Measurements from ENCODE around the gene GOLGA3. TPM values are rescaled to one million over a fixed set of nuclear protein-coding genes. Genes with fewer than 3 reads are reported as not detected.
"Not testable (repeated sequence)": the region's sequence is repeated elsewhere in the genome, so short reads cannot be mapped to it uniquely, and the experiment has no call there.

Gene GOLGA3
- total and polyA plus RNA-seq, 2 donors = 19.5 to 34.2 TPM

- WGBS = 72% methylated on average over 18 of the region's 18 CpGs
- H3K36me3 ChIP-seq (ENCODE audit: control insufficient read depth in 2 of 2, insufficient read depth in 2 of 2, low read length in 1 of 2) = peaks cover 81 to 86% of the 10 kb centered on the region in 2 donors
- peak in 4 of 9 donors; percentile 4 to 57 (median 26) for DNase-seq (ENCODE audit: low read depth in 6 of 9, low spot score in 9 of 9)
These were observed 21.8 kb downstream of the GOLGA3 start for GRCh38 chr12:132806857-132807256.

DNA sequence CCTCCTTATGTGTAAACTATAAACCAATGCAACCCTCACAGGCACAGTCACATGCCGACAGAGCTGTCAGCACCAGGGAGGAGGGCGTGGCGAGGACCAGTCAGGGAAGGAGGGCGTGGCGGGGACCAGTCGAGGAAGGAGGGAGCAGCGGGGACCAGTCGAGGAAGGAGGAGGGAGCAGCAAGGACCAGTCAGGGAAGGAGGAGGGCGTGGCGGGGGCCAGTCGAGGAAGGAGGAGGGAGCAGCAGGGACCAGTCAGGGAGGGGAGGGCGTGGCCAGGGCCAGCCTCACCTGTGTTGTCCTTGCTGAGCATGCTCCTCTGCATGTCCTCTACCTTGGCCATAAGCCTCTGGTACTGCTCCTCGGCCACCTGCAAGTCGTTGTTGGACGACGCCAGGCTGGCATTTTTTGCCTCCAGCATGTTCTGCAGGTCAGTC, 24.2 kb downstream of the GOLGA3 start:
- Histone ChIP-seq H3K4me3 (ENCODE audit: low read length in 2 of 2) (no peak overlapping the region), H3K27ac (ENCODE audit: low read depth in 1 of 2, low read length in 1 of 2) (no peak overlapping the region), H3K27me3 (ENCODE audit: control insufficient read depth in 2 of 2, insufficient read depth in 1 of 2, low read length in 1 of 2) (no peaks in the 10 kb centered on the region), H3K4me1 (ENCODE audit: control insufficient read depth in 2 of 2, insufficient read depth in 2 of 2, low read length in 2 of 2) (peaks cover 3 to 6% of the 10 kb centered on the region in 2 donors), H3K9me3 (ENCODE audit: control insufficient read depth in 2 of 2, insufficient read depth in 1 of 2, low read length in 1 of 2) (peaks cover 0 to 2% of the 10 kb centered on the region in 2 donors), H3K36me3 (ENCODE audit: control insufficient read depth in 2 of 2, insufficient read depth in 2 of 2, low read length in 1 of 2) (peaks cover 83 to 86% of the 10 kb centered on the region in 2 donors)
- DNase-seq (ENCODE audit: low read depth in 6 of 9, low spot score in 9 of 9) = no peak
- 88% methylated on average over 16 of the region's 16 CpGs for WGBS

More at GRCh38 chr12:132806857-132807256, 21.8 kb downstream of the GOLGA3 start:
- Histone ChIP-seq H3K27me3 (ENCODE audit: control insufficient read depth in 2 of 2, insufficient read depth in 1 of 2, low read length in 1 of 2) (no peaks in the 10 kb centered on the region), H3K4me3 (ENCODE audit: low read length in 2 of 2) (no peak overlapping the region), H3K9me3 (ENCODE audit: control insufficient read depth in 2 of 2, insufficient read depth in 1 of 2, low read length in 1 of 2) (peaks cover 2 to 12% of the 10 kb centered on the region in 2 donors), H3K27ac (ENCODE audit: low read depth in 1 of 2, low read length in 1 of 2) (no peak overlapping the region), H3K4me1 (ENCODE audit: control insufficient read depth in 2 of 2, insufficient read depth in 2 of 2, low read length in 2 of 2) (peaks cover 3 to 6% of the 10 kb centered on the region in 2 donors)

- Histone ChIP-seq H3K36me3 (ENCODE audit: control insufficient read depth in 2 of 2, insufficient read depth in 2 of 2, low read length in 1 of 2) (peaks cover 89 to 91% of the 10 kb centered on the region in 2 donors), H3K4me1 (ENCODE audit: control insufficient read depth in 2 of 2, insufficient read depth in 2 of 2, low read length in 2 of 2) (peaks cover 3 to 6% of the 10 kb centered on the region in 2 donors), H3K4me3 (ENCODE audit: low read length in 2 of 2) (no peak overlapping the region), H3K27me3 (ENCODE audit: control insufficient read depth in 2 of 2, insufficient read depth in 1 of 2, low read length in 1 of 2) (no peaks in the 10 kb centered on the region), H3K27ac (ENCODE audit: low read depth in 1 of 2, low read length in 1 of 2) (no peak overlapping the region), H3K9me3 (ENCODE audit: control insufficient read depth in 2 of 2, insufficient read depth in 1 of 2, low read length in 1 of 2) (peaks cover 0 to 2% of the 10 kb centered on the region in 2 donors)
- 93% methylated on average over 15 of the region's 15 CpGs for WGBS
- no peak for DNase-seq (ENCODE audit: low read depth in 6 of 9, low spot score in 9 of 9)
These were observed 24.8 kb downstream of the GOLGA3 start for GRCh38 chr12:132803888-132804287.

- no peak overlapping the region for H3K27ac ChIP-seq (ENCODE audit: low read depth in 1 of 2, low read length in 1 of 2)
These were observed 25.5 kb downstream of the GOLGA3 start for GRCh38 chr12:132803125-132803524.

GRCh38 chr12:132801741-132802140, 26.9 kb downstream of the GOLGA3 start:
- Histone ChIP-seq H3K27ac (ENCODE audit: low read depth in 1 of 2, low read length in 1 of 2) (no peak overlapping the region), H3K4me3 (ENCODE audit: low read length in 2 of 2) (no peak overlapping the region), H3K4me1 (ENCODE audit: control insufficient read depth in 2 of 2, insufficient read depth in 2 of 2, low read length in 2 of 2) (no peaks in the 10 kb centered on the region), H3K27me3 (ENCODE audit: control insufficient read depth in 2 of 2, insufficient read depth in 1 of 2, low read length in 1 of 2) (no peaks in the 10 kb centered on the region), H3K9me3 (ENCODE audit: control insufficient read depth in 2 of 2, insufficient read depth in 1 of 2, low read length in 1 of 2) (peaks cover 0 to 2% of the 10 kb centered on the region in 2 donors), H3K36me3 (ENCODE audit: control insufficient read depth in 2 of 2, insufficient read depth in 2 of 2, low read length in 1 of 2) (peaks cover 91 to 92% of the 10 kb centered on the region in 2 donors)
- 97% methylated on average over 28 of the region's 28 CpGs for WGBS
- DNase-seq (ENCODE audit: low read depth in 6 of 9, low spot score in 9 of 9) = no peak

More at GRCh38 chr12:132803125-132803524, 25.5 kb downstream of the GOLGA3 start:
- 97% methylated on average over 14 of the region's 14 CpGs for WGBS
- Histone ChIP-seq H3K27me3 (ENCODE audit: control insufficient read depth in 2 of 2, insufficient read depth in 1 of 2, low read length in 1 of 2) (no peaks in the 10 kb centered on the region), H3K4me3 (ENCODE audit: low read length in 2 of 2) (no peak overlapping the region), H3K4me1 (ENCODE audit: control insufficient read depth in 2 of 2, insufficient read depth in 2 of 2, low read length in 2 of 2) (peaks cover 3 to 6% of the 10 kb centered on the region in 2 donors), H3K36me3 (ENCODE audit: control insufficient read depth in 2 of 2, insufficient read depth in 2 of 2, low read length in 1 of 2) (peaks cover 89 to 91% of the 10 kb centered on the region in 2 donors), H3K9me3 (ENCODE audit: control insufficient read depth in 2 of 2, insufficient read depth in 1 of 2, low read length in 1 of 2) (peaks cover 0 to 2% of the 10 kb centered on the region in 2 donors)
- no peak for DNase-seq (ENCODE audit: low read depth in 6 of 9, low spot score in 9 of 9)

DNA sequence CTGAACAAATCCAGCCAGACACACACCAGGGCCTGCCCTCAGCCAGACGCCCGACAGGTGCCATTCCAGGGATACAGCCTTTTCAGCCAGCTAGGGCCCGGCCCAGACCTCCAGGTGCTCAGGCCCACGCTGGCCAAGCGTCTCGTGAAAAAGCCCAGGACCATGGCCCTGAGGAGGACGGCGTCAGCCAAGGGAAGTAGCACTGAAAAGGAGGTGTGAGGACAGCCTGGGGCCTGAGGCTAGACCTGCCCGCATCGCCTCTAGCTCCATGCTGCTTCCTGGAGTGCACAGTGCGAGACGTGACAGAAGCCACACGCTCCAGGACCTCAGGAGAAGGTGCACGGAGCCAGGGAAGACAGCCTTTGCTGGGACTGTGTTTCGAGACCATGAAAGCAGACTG, 29.8 kb downstream of the GOLGA3 start:
- WGBS = over 99% methylated on average over 15 of the region's 15 CpGs
- Histone ChIP-seq H3K27me3 (ENCODE audit: control insufficient read depth in 2 of 2, insufficient read depth in 1 of 2, low read length in 1 of 2) (no peaks in the 10 kb centered on the region), H3K9me3 (ENCODE audit: control insufficient read depth in 2 of 2, insufficient read depth in 1 of 2, low read length in 1 of 2) (peaks cover 1 to 5% of the 10 kb centered on the region in 2 donors), H3K27ac (ENCODE audit: low read depth in 1 of 2, low read length in 1 of 2) (no peak overlapping the region), H3K4me1 (ENCODE audit: control insufficient read depth in 2 of 2, insufficient read depth in 2 of 2, low read length in 2 of 2) (no peaks in the 10 kb centered on the region), H3K4me3 (ENCODE audit: low read length in 2 of 2) (no peak overlapping the region), H3K36me3 (ENCODE audit: control insufficient read depth in 2 of 2, insufficient read depth in 2 of 2, low read length in 1 of 2) (peaks cover 92 to 95% of the 10 kb centered on the region in 2 donors)
- no peak for DNase-seq (ENCODE audit: low read depth in 6 of 9, low spot score in 9 of 9)

DNA sequence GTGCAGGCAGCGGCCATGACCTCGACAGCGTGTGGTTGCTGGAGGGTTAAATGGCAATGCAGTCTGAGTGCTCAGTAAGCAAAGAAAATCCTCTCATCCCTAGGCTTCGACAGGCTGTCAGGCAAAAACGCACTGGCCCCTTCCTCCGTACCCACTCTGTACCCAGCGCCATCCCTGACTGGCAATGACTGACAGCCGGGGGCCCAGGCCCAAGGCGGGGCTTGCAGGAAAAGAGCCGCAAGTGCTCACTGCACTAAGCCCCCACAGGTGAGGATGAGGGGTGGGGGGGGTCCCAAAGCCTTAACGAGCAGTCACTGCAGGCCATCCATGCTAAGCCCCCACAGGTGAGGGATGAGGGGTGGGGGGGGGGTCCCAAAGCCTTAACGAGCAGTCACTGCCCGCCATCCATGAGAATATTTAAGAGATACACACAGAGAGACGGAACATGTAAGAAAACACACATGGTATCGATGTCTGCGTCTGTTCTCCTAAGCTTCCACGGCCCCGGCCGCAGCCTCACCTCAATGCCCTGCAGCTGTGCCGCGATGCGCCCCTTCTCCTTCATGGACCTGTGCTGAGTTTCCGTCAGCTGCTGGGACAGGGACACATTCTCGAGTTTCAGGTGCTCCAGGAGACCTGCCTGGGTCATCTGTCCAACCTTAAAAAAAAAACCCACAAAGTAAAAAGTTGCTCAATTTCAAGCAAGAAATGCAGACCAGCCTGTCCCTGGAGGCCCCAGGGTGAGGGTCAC, 30.7 kb downstream of the GOLGA3 start:
- no peak for DNase-seq (ENCODE audit: low read depth in 6 of 9, low spot score in 9 of 9)
- no peaks in the 10 kb centered on the region for H3K4me1 ChIP-seq (ENCODE audit: control insufficient read depth in 2 of 2, insufficient read depth in 2 of 2, low read length in 2 of 2)
- WGBS = 98% methylated on average over 24 of the region's 24 CpGs
- H3K27me3 ChIP-seq (ENCODE audit: control insufficient read depth in 2 of 2, insufficient read depth in 1 of 2, low read length in 1 of 2) = no peaks in the 10 kb centered on the region
- no peak overlapping the region for H3K27ac ChIP-seq (ENCODE audit: low read depth in 1 of 2, low read length in 1 of 2)
- peaks cover 3 to 8% of the 10 kb centered on the region in 2 donors for H3K9me3 ChIP-seq (ENCODE audit: control insufficient read depth in 2 of 2, insufficient read depth in 1 of 2, low read length in 1 of 2)
- H3K36me3 ChIP-seq (ENCODE audit: control insufficient read depth in 2 of 2, insufficient read depth in 2 of 2, low read length in 1 of 2) = peaks cover 87 to 91% of the 10 kb centered on the region in 2 donors
- H3K4me3 ChIP-seq (ENCODE audit: low read length in 2 of 2) = no peak overlapping the region

GRCh38 chr12:132795847-132796246, 32.8 kb downstream of the GOLGA3 start:
- DNase-seq (ENCODE audit: low read depth in 6 of 9, low spot score in 9 of 9) = no peak

DNA sequence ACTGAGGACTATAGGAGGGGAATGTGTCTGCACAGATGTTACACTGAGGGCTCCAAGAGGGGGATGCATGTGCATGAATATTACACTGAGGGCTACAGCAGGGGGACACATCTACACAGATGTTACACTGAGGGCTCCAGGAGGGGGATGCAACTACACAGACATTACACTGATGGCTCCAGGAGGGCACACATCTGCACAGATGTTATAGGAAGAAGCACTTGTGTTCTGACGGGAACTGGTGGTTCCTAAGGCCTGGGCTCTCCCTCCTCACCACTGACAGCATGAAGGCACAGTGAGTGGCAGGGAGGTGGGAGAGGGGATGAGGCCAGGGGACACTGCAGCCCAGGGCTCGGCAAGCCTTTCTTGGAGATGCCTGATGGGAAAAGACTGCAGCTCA, 36.7 kb downstream of the GOLGA3 start:
- WGBS = 97% methylated on average over 2 of the region's 2 CpGs

More at GRCh38 chr12:132795847-132796246, 32.8 kb downstream of the GOLGA3 start:
- no peaks in the 10 kb centered on the region for H3K4me1 ChIP-seq (ENCODE audit: control insufficient read depth in 2 of 2, insufficient read depth in 2 of 2, low read length in 2 of 2)
- H3K36me3 ChIP-seq (ENCODE audit: control insufficient read depth in 2 of 2, insufficient read depth in 2 of 2, low read length in 1 of 2) = peaks cover 83 to 91% of the 10 kb centered on the region in 2 donors
- no peak overlapping the region for H3K27ac ChIP-seq (ENCODE audit: low read depth in 1 of 2, low read length in 1 of 2)
- H3K4me3 ChIP-seq (ENCODE audit: low read length in 2 of 2) = no peak overlapping the region
- 97% methylated on average over 14 of the region's 14 CpGs for WGBS
- H3K9me3 ChIP-seq (ENCODE audit: control insufficient read depth in 2 of 2, insufficient read depth in 1 of 2, low read length in 1 of 2) = peaks cover 3 to 16% of the 10 kb centered on the region in 2 donors
- no peaks in the 10 kb centered on the region for H3K27me3 ChIP-seq (ENCODE audit: control insufficient read depth in 2 of 2, insufficient read depth in 1 of 2, low read length in 1 of 2)

More for the DNA sequence above, 36.7 kb downstream of the GOLGA3 start:
- DNase-seq (ENCODE audit: low read depth in 6 of 9, low spot score in 9 of 9); H3K4me1 ChIP-seq (ENCODE audit: control insufficient read depth in 2 of 2, insufficient read depth in 2 of 2, low read length in 2 of 2); H3K4me3 ChIP-seq (ENCODE audit: low read length in 2 of 2); H3K27me3 ChIP-seq (ENCODE audit: control insufficient read depth in 2 of 2, insufficient read depth in 1 of 2, low read length in 1 of 2); H3K27ac ChIP-seq (ENCODE audit: low read depth in 1 of 2, low read length in 1 of 2): not testable (repeated sequence)
- Histone ChIP-seq H3K9me3 (ENCODE audit: control insufficient read depth in 2 of 2, insufficient read depth in 1 of 2, low read length in 1 of 2) (peaks cover 4 to 20% of the 10 kb centered on the region in 2 donors), H3K36me3 (ENCODE audit: control insufficient read depth in 2 of 2, insufficient read depth in 2 of 2, low read length in 1 of 2) (peaks cover 70 to 89% of the 10 kb centered on the region in 2 donors)

Data from thymus (tissue), 11 donors.